Activated CD4-positive, alpha-beta T cell treated with anti-CD3 and anti-CD28 coated beads, Interleukin-2, amount 10 ng/mL, durations not matched to agents 24 days and 14 days (primary cell): ENCODE measurements around the gene MYBPC1. TPM values are rescaled to one million over a fixed set of nuclear protein-coding genes. Genes with fewer than 3 reads are reported as not detected.

Experiments used
- DNase-seq: peaks from one replicate; pipeline ENCODE4 v3.0.0; 2022
- H3K27ac Mint-ChIP-seq: one replicate; pipeline ENCODE4 v1.8.0; 2022; ENCODE audit warnings: mild to moderate bottlenecking, mixed read lengths
- H3K27me3 Mint-ChIP-seq: one replicate; pipeline ENCODE4 v1.8.0; 2022; ENCODE audit warnings: mixed read lengths
- H3K36me3 Mint-ChIP-seq: one replicate; pipeline ENCODE4 v1.8.0; 2022; ENCODE audit warnings: low read depth, mild to moderate bottlenecking, mixed read lengths
- H3K4me1 Mint-ChIP-seq: one replicate; pipeline ENCODE4 v1.8.0; 2021; ENCODE audit warnings: mixed read lengths
- H3K4me3 Mint-ChIP-seq: one replicate; pipeline ENCODE4 v1.8.0; 2022; ENCODE audit warnings: mild to moderate bottlenecking, moderate library complexity, mixed read lengths
- H3K9me3 Mint-ChIP-seq: one replicate; pipeline ENCODE4 v1.8.0; 2021; ENCODE audit warnings: mixed read lengths
- intact Hi-C: fragments of 100-400 bp; cut with micrococcal nuclease; formaldehyde crosslinking; loops from one replicate; pipeline ENCODE4 v1.15.1; 2023
- total RNA-seq: library from RNA; stranded (reverse); gene quantifications from 2 replicates; pipeline ENCODE4 v1.2.3, GENCODE V29; 2022

Gene MYBPC1
- total RNA-seq, 1 donor from 2014 or later: not detected

GRCh38 chr12:101616027-101616494 is 21.3 kb downstream of the MYBPC1 start:
- no peaks in the 10 kb centered on the region for H3K27me3 Mint-ChIP-seq
- peaks cover 8% of the 10 kb centered on the region for H3K4me1 Mint-ChIP-seq
- H3K27ac Mint-ChIP-seq: no peak overlapping the region
- no peak overlapping the region for H3K4me3 Mint-ChIP-seq
- H3K36me3 Mint-ChIP-seq: no peaks in the 10 kb centered on the region
- no peak for DNase-seq
- H3K9me3 Mint-ChIP-seq: no peaks in the 10 kb centered on the region
- intact Hi-C loops: no loop called here

- peaks cover 3% of the 10 kb centered on the region for H3K27me3 Mint-ChIP-seq
- intact Hi-C loops: no loop called here
- no peaks in the 10 kb centered on the region for H3K9me3 Mint-ChIP-seq
- H3K4me3 Mint-ChIP-seq: no peak overlapping the region
- H3K27ac Mint-ChIP-seq: no peak overlapping the region
- H3K36me3 Mint-ChIP-seq: no peaks in the 10 kb centered on the region
- no peak for DNase-seq
- H3K4me1 Mint-ChIP-seq: peaks cover 8% of the 10 kb centered on the region
Measured at GRCh38 chr12:101619026-101619786, 24.4 kb downstream of the MYBPC1 start.

- Mint-ChIP-seq H3K9me3 (no peaks in the 10 kb centered on the region), H3K4me1 (peaks cover 8% of the 10 kb centered on the region), H3K27ac (no peak overlapping the region), H3K36me3 (no peaks in the 10 kb centered on the region), H3K4me3 (no peak overlapping the region), H3K27me3 (peaks cover 3% of the 10 kb centered on the region)
- intact Hi-C loops: no loop called here
- DNase-seq: no peak
Measured at GRCh38 chr12:101619858-101620761, 25.3 kb downstream of the MYBPC1 start.

GRCh38 chr12:101620762-101621133 is 26.0 kb downstream of the MYBPC1 start:
- Mint-ChIP-seq H3K4me3 (no peak overlapping the region), H3K27me3 (peaks cover 4% of the 10 kb centered on the region), H3K36me3 (no peaks in the 10 kb centered on the region), H3K4me1 (peaks cover 6% of the 10 kb centered on the region), H3K27ac (no peak overlapping the region), H3K9me3 (no peaks in the 10 kb centered on the region)
- intact Hi-C loops: no loop called here
- DNase-seq: no peak

- DNase-seq: no peak
- no peaks in the 10 kb centered on the region for H3K4me1 Mint-ChIP-seq
- no peak overlapping the region for H3K27ac Mint-ChIP-seq
- H3K36me3 Mint-ChIP-seq: no peaks in the 10 kb centered on the region
- no peaks in the 10 kb centered on the region for H3K9me3 Mint-ChIP-seq
- H3K27me3 Mint-ChIP-seq: peaks cover 1% of the 10 kb centered on the region
- intact Hi-C loops: no loop called here
- H3K4me3 Mint-ChIP-seq: no peak overlapping the region
Measured at GRCh38 chr12:101628676-101629075, 33.9 kb downstream of the MYBPC1 start.

GRCh38 chr12:101634724-101635123 is 40.0 kb downstream of the MYBPC1 start:
- intact Hi-C loops: no loop called here
- H3K9me3 Mint-ChIP-seq: no peaks in the 10 kb centered on the region
- no peak overlapping the region for H3K27ac Mint-ChIP-seq
- H3K27me3 Mint-ChIP-seq: peaks cover 4% of the 10 kb centered on the region
- H3K4me3 Mint-ChIP-seq: no peak overlapping the region
- no peaks in the 10 kb centered on the region for H3K36me3 Mint-ChIP-seq
- peaks cover 3% of the 10 kb centered on the region for H3K4me1 Mint-ChIP-seq
- no peak for DNase-seq

GRCh38 chr12:101637936-101638335 is 43.2 kb downstream of the MYBPC1 start:
- H3K9me3 Mint-ChIP-seq: no peaks in the 10 kb centered on the region
- intact Hi-C loops: no loop called here
- peaks cover 23% of the 10 kb centered on the region for H3K27me3 Mint-ChIP-seq
- no peak overlapping the region for H3K27ac Mint-ChIP-seq
- H3K4me1 Mint-ChIP-seq: peaks cover 6% of the 10 kb centered on the region
- no peak for DNase-seq
- H3K4me3 Mint-ChIP-seq: no peak overlapping the region
- H3K36me3 Mint-ChIP-seq: no peaks in the 10 kb centered on the region

GRCh38 chr12:101642115-101643067 is 47.6 kb downstream of the MYBPC1 start:
- Mint-ChIP-seq H3K9me3 (no peaks in the 10 kb centered on the region), H3K4me3 (peak overlapping the region; percentile 39), H3K27ac (no peak overlapping the region), H3K27me3 (peaks cover 34% of the 10 kb centered on the region), H3K36me3 (no peaks in the 10 kb centered on the region), H3K4me1 (peaks cover 3% of the 10 kb centered on the region)
- intact Hi-C loops: no loop called here
- no peak for DNase-seq

GRCh38 chr12:101647711-101648110 is 52.9 kb downstream of the MYBPC1 start:
- no peaks in the 10 kb centered on the region for H3K4me1 Mint-ChIP-seq
- intact Hi-C loops: no loop called here
- H3K27ac Mint-ChIP-seq: no peak overlapping the region
- no peak for DNase-seq
- no peaks in the 10 kb centered on the region for H3K9me3 Mint-ChIP-seq
- peaks cover 25% of the 10 kb centered on the region for H3K27me3 Mint-ChIP-seq
- H3K4me3 Mint-ChIP-seq: no peak overlapping the region
- no peaks in the 10 kb centered on the region for H3K36me3 Mint-ChIP-seq

- DNase-seq: no peak
- H3K4me1 Mint-ChIP-seq: no peaks in the 10 kb centered on the region
- H3K27ac Mint-ChIP-seq: no peak overlapping the region
- H3K27me3 Mint-ChIP-seq: peaks cover 21% of the 10 kb centered on the region
- no peaks in the 10 kb centered on the region for H3K9me3 Mint-ChIP-seq
- H3K4me3 Mint-ChIP-seq: no peak overlapping the region
- intact Hi-C loops: no loop called here
- no peaks in the 10 kb centered on the region for H3K36me3 Mint-ChIP-seq
Measured at GRCh38 chr12:101648195-101648594, 53.4 kb downstream of the MYBPC1 start.

GRCh38 chr12:101650346-101651117 is 55.8 kb downstream of the MYBPC1 start:
- Mint-ChIP-seq H3K9me3 (no peaks in the 10 kb centered on the region), H3K36me3 (no peaks in the 10 kb centered on the region), H3K27me3 (peaks cover 21% of the 10 kb centered on the region), H3K27ac (no peak overlapping the region), H3K4me1 (no peaks in the 10 kb centered on the region), H3K4me3 (no peak overlapping the region)
- intact Hi-C loops: no loop called here
- DNase-seq: no peak

- intact Hi-C loops: no loop called here
- no peaks in the 10 kb centered on the region for H3K9me3 Mint-ChIP-seq
- H3K4me3 Mint-ChIP-seq: no peak overlapping the region
- H3K36me3 Mint-ChIP-seq: no peaks in the 10 kb centered on the region
- no peaks in the 10 kb centered on the region for H3K4me1 Mint-ChIP-seq
- no peak overlapping the region for H3K27ac Mint-ChIP-seq
- no peak for DNase-seq
- H3K27me3 Mint-ChIP-seq: peaks cover 24% of the 10 kb centered on the region
Measured at GRCh38 chr12:101653030-101653429, 58.3 kb downstream of the MYBPC1 start.

GRCh38 chr12:101653503-101653902 is 58.7 kb downstream of the MYBPC1 start:
- Mint-ChIP-seq H3K36me3 (no peaks in the 10 kb centered on the region), H3K27me3 (peaks cover 24% of the 10 kb centered on the region), H3K4me1 (no peaks in the 10 kb centered on the region), H3K27ac (no peak overlapping the region), H3K4me3 (no peak overlapping the region), H3K9me3 (no peaks in the 10 kb centered on the region)
- intact Hi-C loops: no loop called here
- no peak for DNase-seq
